ENCODE results near the gene ABCA3. TPM values are rescaled to one million over a fixed set of nuclear protein-coding genes. Genes with fewer than 3 reads are reported as not detected.

ABCA3 gene
- polyA plus RNA-seq, 1 donor from 2014 or later = 30.7 TPM

DNA sequence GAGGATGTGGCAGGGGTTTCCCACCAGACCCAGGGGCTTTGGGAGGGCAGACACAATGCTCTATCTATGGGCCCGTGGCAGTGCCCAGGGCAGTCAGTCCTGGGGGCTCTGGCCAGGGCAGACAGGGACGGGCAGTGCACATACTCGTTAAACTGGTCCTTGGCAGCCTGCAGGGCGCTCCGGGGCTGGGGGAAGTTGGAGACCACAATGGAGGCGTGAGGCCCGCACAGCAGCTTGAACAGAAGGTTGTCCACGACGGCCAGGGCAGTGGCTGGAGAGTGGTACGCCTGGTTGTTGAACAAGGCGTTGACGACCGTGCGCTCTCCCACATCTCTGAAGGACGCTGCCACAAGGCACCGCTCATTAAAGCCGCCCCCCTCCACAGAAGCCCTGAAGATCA lies 54.0 kb downstream of the ABCA3 start:
- no peaks in the 10 kb centered on the region for H4K20me1 ChIP-seq (ENCODE audit: insufficient read depth)
- H3K9me3 ChIP-seq (ENCODE audit: low read length) = no peaks in the 10 kb centered on the region
- no peaks in the 10 kb centered on the region for H3F3A ChIP-seq (ENCODE audit: insufficient read depth, low read length, poor library complexity, severe bottlenecking)
- no peaks in the 10 kb centered on the region for H3K36me3 ChIP-seq (ENCODE audit: insufficient read depth, low read length)
- H3K4me2 ChIP-seq (ENCODE audit: low read length) = no peak overlapping the region
- no peak overlapping the region for H3K4me3 ChIP-seq (ENCODE audit: low read length)
- H3K9me2 ChIP-seq (ENCODE audit: insufficient read depth, low read length) = no peaks in the 10 kb centered on the region
- H3K79me2 ChIP-seq (replicated peaks; ENCODE audit: insufficient read depth, low read length) = no peaks in the 10 kb centered on the region
- TF ChIP-seq, protein P1, sequence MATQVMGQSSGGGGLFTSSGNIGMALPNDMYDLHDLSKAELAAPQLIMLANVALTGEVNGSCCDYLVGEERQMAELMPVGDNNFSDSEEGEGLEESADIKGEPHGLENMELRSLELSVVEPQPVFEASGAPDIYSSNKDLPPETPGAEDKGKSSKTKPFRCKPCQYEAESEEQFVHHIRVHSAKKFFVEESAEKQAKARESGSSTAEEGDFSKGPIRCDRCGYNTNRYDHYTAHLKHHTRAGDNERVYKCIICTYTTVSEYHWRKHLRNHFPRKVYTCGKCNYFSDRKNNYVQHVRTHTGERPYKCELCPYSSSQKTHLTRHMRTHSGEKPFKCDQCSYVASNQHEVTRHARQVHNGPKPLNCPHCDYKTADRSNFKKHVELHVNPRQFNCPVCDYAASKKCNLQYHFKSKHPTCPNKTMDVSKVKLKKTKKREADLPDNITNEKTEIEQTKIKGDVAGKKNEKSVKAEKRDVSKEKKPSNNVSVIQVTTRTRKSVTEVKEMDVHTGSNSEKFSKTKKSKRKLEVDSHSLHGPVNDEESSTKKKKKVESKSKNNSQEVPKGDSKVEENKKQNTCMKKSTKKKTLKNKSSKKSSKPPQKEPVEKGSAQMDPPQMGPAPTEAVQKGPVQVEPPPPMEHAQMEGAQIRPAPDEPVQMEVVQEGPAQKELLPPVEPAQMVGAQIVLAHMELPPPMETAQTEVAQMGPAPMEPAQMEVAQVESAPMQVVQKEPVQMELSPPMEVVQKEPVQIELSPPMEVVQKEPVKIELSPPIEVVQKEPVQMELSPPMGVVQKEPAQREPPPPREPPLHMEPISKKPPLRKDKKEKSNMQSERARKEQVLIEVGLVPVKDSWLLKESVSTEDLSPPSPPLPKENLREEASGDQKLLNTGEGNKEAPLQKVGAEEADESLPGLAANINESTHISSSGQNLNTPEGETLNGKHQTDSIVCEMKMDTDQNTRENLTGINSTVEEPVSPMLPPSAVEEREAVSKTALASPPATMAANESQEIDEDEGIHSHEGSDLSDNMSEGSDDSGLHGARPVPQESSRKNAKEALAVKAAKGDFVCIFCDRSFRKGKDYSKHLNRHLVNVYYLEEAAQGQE (IDR thresholded peaks at IDR 0.05; ENCODE audit: borderline replicate concordance) = no peak
- TF ChIP-seq, protein P2, sequence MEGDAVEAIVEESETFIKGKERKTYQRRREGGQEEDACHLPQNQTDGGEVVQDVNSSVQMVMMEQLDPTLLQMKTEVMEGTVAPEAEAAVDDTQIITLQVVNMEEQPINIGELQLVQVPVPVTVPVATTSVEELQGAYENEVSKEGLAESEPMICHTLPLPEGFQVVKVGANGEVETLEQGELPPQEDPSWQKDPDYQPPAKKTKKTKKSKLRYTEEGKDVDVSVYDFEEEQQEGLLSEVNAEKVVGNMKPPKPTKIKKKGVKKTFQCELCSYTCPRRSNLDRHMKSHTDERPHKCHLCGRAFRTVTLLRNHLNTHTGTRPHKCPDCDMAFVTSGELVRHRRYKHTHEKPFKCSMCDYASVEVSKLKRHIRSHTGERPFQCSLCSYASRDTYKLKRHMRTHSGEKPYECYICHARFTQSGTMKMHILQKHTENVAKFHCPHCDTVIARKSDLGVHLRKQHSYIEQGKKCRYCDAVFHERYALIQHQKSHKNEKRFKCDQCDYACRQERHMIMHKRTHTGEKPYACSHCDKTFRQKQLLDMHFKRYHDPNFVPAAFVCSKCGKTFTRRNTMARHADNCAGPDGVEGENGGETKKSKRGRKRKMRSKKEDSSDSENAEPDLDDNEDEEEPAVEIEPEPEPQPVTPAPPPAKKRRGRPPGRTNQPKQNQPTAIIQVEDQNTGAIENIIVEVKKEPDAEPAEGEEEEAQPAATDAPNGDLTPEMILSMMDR (IDR thresholded peaks at IDR 0.05; ENCODE audit: poor library complexity, severe bottlenecking) = no peak
- TF ChIP-seq EP300 (conservative IDR thresholded peaks at IDR 0.05; ENCODE audit: poor library complexity, severe bottlenecking) (no peak), TAF1 (IDR thresholded peaks at IDR 0.05; ENCODE audit: low read depth) (no peak), SMC3 (conservative IDR thresholded peaks at IDR 0.05; ENCODE audit: poor library complexity) (no peak), POLR2AphosphoS5 (IDR thresholded peaks at IDR 0.05) (no peak), RAD21 (conservative IDR thresholded peaks at IDR 0.05) (no peak), MXI1 (conservative IDR thresholded peaks at IDR 0.05; ENCODE audit: poor library complexity, severe bottlenecking) (no peak), EZH2 (IDR thresholded peaks at IDR 0.05; ENCODE audit: borderline replicate concordance, insufficient read depth, low read length, poor library complexity, severe bottlenecking) (no peak)
- H2AFZ ChIP-seq (ENCODE audit: low read depth, low read length) = no peak overlapping the region
- H3K27me3 ChIP-seq (ENCODE audit: insufficient read depth, low read depth, low read length) = no peaks in the 10 kb centered on the region
- H3K27ac ChIP-seq (ENCODE audit: low read length) = no peak overlapping the region
- H3K9ac ChIP-seq (ENCODE audit: low read length) = no peak overlapping the region

DNA sequence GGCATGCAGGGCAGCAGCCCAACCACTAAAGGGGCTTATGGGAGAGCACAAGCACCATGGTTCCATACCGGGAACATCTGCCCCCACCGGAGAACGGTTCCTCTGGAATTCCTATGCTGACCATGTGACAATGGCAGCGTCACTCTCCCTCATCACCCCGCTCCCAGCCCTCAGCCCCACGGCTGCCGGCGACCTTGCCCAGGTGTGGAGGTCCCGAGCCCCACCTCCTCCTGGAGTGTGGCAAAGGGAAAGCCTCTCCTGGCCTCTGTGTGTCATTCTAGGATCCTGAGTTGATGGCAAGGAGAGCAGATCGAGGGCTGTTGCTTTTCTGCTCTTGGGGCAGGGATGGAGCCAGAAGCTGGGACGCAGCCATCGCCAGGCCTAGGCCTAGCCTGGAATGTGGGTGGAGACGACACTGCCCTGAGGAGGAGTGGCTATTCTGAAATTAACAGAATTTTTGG lies 54.8 kb downstream of the ABCA3 start:
- Histone ChIP-seq H3K27ac (ENCODE audit: low read length) (no peak overlapping the region), H3K4me2 (ENCODE audit: low read length) (no peak overlapping the region), H3K36me3 (ENCODE audit: insufficient read depth, low read length) (no peaks in the 10 kb centered on the region), H3K9me2 (ENCODE audit: insufficient read depth, low read length) (no peaks in the 10 kb centered on the region), H3F3A (ENCODE audit: insufficient read depth, low read length, poor library complexity, severe bottlenecking) (no peaks in the 10 kb centered on the region), H3K9me3 (ENCODE audit: low read length) (no peaks in the 10 kb centered on the region), H3K27me3 (ENCODE audit: insufficient read depth, low read depth, low read length) (no peaks in the 10 kb centered on the region), H4K20me1 (ENCODE audit: insufficient read depth) (no peaks in the 10 kb centered on the region), H3K9ac (ENCODE audit: low read length) (no peak overlapping the region), H3K79me2 (replicated peaks; ENCODE audit: insufficient read depth, low read length) (no peaks in the 10 kb centered on the region), H2AFZ (ENCODE audit: low read depth, low read length) (no peak overlapping the region), H3K4me3 (ENCODE audit: low read length) (no peak overlapping the region)
- TF ChIP-seq POLR2AphosphoS5 (IDR thresholded peaks at IDR 0.05) (no peak), MXI1 (conservative IDR thresholded peaks at IDR 0.05; ENCODE audit: poor library complexity, severe bottlenecking) (no peak), EP300 (conservative IDR thresholded peaks at IDR 0.05; ENCODE audit: poor library complexity, severe bottlenecking) (no peak), RAD21 (conservative IDR thresholded peaks at IDR 0.05) (no peak), TAF1 (IDR thresholded peaks at IDR 0.05; ENCODE audit: low read depth) (no peak)
- TF ChIP-seq, protein P1 (IDR thresholded peaks at IDR 0.05; ENCODE audit: borderline replicate concordance) = no peak
